Measurements from ENCODE around the gene TEX48.

The TEX48 gene

DNA sequence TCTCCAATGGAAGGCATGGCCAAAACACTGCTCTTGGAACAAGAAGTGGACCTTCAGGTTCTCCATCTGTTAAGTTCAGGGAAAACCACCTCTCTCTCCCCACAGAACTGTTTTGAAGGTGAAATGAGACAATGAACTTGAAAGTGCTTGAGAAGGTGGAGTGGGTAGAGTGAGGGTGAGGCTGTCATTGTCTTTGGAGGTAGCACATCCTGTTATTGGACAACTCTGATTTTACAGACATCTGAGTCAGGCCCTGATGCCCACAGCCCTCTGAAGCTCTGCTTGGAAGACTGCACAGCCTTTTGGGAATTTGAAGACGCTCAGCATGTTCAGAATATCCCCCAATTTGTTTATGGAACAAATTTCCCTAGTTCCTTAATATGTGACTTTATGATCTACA, 27.6 kb upstream of the TEX48 start:
- no peak for TF ChIP-seq POLR2A (IDR thresholded peaks at IDR 0.05; ENCODE audit: low read length)
- DNase-seq: no peak

DNA sequence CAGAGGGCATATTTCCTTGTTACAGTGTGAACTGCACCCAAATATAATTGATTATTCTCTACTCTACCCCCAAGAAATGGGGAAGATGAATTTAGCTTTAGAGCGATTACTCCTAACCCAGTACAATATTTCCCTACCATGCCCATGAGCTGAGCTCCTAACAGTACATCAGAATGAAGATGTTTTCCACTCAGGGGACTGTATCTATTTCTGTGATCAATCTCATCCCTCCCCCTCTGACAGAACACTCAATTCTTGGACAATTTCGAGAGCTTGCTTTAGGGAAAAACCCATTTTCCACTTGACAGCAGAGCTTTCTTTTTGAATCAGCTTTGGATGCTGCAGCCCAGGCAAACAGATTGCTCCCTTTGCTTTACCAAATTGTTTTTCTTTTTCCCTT, 24.7 kb upstream of the TEX48 start:
- no peak for TF ChIP-seq POLR2A (IDR thresholded peaks at IDR 0.05; ENCODE audit: low read length)
- TF ChIP-seq GATA1 (IDR thresholded peaks at IDR 0.05; ENCODE audit: low read depth, low read length): no peak
- no peak for DNase-seq

DNA sequence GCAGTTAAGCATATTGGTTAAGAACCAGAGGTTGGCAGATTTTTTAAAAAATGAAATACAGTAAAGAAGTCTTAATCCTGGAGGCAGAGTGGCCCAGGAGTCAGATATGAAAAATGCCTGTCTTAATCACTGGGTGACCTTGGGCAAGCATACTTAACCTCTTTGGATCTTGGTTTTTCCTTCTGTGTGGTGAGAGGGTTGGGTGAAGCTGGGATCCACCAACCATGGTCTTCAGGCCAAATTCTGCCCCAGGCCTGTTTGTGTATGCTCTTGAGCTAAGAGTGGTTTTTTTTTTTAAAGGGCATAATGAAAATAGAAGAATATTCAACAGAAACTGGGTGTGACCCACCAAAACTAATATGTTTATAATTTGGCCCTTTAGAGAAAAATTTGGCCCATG, 20.0 kb upstream of the TEX48 start:
- no peak for DNase-seq
- TF ChIP-seq GATA1 (IDR thresholded peaks at IDR 0.05; ENCODE audit: low read depth, low read length): no peak
- TF ChIP-seq POLR2A (IDR thresholded peaks at IDR 0.05; ENCODE audit: low read length): no peak

DNA sequence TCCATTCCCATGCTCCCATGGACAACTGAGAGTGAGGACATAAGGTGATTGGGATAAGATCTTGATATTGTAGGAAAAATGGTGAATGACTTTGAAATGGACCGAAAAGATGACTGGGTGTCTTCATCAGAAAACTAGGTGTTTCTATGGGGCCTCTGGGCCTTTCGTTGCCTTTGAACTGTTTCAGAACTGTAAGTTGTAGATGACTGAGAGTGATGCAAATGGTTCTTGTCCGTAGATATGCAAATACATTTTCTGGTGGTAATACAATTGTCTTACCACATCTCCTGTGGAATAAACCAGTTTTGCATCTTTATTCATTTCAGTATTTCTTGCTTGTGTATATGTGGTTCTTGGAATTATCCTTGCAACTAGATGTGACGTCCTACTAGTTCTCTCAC, 16.0 kb upstream of the TEX48 start:
- no peak for TF ChIP-seq POLR2A (IDR thresholded peaks at IDR 0.05; ENCODE audit: low read length)
- no peak for TF ChIP-seq GATA1 (IDR thresholded peaks at IDR 0.05; ENCODE audit: low read depth, low read length)
- DNase-seq: no peak

DNA sequence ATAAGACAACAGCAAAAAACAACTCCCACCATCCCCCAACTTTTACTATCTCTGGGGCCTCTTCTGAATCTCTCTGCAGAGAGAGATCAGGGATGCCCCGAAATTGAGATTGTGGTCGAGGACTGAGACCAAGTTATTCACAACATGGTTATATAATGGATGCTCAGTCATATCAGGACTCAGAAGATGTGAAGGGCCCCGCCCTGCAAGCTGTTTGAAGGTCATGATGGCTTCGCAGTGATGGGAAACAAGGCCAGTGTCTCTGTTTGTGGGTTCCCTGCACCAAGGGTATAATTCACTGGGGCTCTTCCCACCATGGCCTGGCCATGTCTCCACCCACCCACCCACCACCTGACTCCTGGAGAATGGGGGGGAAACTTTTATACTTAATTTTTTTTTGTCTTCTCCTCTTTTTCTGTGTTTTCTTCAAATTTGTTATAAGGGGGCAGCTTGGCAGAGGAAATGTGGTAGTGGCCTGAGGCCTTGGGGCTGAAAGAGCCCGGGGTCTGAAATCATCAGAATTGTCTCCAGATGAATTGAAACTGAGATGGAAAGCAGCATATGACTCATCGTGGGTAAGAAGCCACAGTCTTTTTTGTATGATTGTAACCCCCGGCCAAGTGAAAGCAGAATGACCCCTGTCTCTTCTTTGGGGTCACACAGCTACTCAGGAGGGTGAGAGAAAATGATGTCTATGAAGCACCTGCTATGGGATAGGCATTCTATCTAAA, 15.0 kb upstream of the TEX48 start:
- TF ChIP-seq GATA1 (IDR thresholded peaks at IDR 0.05; ENCODE audit: low read depth, low read length) (no peak), POLR2A (IDR thresholded peaks at IDR 0.05; ENCODE audit: low read length) (no peak)
- DNase-seq: no peak

DNA sequence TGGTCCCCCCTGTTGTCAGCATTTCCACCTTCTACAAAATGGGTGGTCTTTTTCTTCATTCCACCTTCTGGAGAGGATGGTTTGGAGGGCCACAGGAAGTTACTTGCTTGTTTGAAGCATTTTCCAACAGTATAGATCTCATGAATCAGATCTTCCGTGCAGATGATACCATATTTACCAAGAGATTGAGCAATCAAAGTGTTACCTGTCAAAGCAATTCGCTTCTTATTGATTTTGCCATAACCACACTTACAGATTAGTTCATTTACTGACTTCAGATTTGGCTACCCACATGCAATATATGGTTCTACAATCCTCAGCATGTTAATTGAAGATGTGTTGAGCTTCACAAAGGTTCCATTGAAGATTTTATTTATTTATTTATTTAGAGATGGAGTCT, 14.0 kb upstream of the TEX48 start:
- DNase-seq: no peak

DNA sequence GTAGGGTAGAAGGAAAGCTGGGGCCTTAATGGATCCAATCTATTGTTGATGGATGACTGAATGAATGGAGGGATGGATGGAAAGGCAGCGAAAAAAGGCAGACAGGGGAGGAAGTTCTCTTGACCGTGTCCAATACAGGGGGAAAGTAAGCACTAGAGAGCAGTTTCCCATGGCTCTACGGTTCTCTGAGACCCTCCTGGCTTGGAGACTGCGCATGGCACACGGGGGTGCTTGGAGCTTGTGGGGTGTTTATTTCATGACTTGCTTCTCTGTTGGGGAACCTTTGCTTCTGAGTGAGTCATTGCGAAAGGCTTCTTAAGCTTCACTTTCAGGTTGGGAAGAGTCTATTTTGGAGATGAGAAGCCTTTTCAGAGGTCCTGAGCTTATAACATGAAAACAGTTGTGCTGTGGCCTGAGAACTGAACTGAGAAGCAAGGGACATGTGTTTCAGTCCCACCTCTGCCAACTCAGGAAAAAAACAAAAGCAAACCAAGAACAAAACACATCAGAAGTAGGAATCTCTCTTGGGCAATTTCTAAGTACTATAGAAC, 12.8 kb upstream of the TEX48 start:
- no peak for TF ChIP-seq POLR2A (IDR thresholded peaks at IDR 0.05; ENCODE audit: low read length)
- no peak for TF ChIP-seq GATA1 (IDR thresholded peaks at IDR 0.05; ENCODE audit: low read depth, low read length)
- no peak for DNase-seq

More for the DNA sequence above, 14.0 kb upstream of the TEX48 start:
- TF ChIP-seq POLR2A (IDR thresholded peaks at IDR 0.05; ENCODE audit: low read length): no peak
- TF ChIP-seq GATA1 (IDR thresholded peaks at IDR 0.05; ENCODE audit: low read depth, low read length): no peak

DNA sequence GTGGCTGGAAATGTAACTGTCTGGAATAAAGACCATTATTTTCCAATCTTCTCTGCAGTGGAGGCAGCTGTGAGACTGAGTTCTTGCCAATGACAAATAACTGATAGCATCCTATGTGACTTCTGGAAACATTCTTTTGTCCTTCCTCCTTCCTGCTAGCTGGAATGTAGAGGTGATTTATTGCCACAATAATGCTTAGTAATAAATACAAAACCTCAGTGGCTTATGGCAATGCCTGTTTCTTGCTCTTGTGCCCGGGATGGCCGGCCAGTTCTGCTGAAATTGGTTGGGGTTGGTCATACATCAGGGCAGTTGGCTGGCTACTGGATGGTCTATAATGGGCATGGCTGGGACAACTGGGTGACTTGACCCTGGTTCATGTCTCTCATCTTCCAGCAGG, 12.2 kb upstream of the TEX48 start:
- TF ChIP-seq POLR2A (IDR thresholded peaks at IDR 0.05; ENCODE audit: low read length): no peak
- no peak for TF ChIP-seq GATA1 (IDR thresholded peaks at IDR 0.05; ENCODE audit: low read depth, low read length)
- DNase-seq: no peak

DNA sequence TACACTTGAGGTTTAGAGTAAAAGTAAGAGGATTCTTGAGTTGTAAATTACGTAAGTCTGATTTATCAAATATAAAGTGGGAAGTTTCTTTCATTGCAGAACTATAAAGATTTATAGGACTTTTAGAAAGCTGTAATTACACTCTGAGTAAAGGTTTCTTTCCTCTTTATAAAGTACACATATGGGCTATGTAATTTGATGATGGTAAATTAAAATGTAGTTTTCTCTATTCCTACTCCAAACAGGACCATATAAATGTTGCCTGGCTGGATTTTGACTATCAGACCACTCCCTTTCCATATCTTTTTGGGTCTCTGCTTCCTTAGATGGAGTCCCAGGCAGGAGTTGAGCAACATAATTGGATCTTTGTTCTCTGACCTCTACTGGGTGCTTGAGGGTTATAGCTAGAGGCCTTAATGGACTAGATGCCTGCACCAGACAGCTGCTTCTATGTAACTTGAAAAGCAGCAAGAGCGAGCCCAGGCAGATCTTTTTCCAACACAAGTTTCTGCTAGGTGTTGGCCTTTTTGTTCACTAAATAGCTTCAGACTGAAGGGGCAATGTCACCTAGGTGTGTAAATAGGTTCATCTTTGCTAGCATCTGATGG, 11.4 kb upstream of the TEX48 start:
- DNase-seq: no peak
- TF ChIP-seq POLR2A (IDR thresholded peaks at IDR 0.05; ENCODE audit: low read length): no peak
- no peak for TF ChIP-seq GATA1 (IDR thresholded peaks at IDR 0.05; ENCODE audit: low read depth, low read length)

DNA sequence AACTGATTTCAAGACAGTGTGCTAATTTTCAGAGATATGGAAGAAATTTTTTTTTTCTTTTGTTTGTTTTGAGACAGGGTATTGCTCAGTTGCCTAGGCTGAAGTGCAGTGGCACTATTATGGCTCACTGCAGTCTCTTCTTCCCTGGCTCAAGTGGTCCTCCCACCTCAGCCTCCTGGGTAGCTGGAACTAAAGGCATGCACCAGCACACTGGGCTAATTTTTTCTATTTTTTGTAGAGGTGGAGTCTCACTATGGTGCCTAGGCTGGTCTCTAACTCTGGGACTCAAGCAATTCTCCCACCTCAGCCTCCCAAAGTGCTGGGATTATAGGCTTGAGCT, 9.9 kb upstream of the TEX48 start:
- TF ChIP-seq POLR2A (IDR thresholded peaks at IDR 0.05; ENCODE audit: low read length) (no peak), GATA1 (IDR thresholded peaks at IDR 0.05; ENCODE audit: low read depth, low read length) (no peak)

DNA sequence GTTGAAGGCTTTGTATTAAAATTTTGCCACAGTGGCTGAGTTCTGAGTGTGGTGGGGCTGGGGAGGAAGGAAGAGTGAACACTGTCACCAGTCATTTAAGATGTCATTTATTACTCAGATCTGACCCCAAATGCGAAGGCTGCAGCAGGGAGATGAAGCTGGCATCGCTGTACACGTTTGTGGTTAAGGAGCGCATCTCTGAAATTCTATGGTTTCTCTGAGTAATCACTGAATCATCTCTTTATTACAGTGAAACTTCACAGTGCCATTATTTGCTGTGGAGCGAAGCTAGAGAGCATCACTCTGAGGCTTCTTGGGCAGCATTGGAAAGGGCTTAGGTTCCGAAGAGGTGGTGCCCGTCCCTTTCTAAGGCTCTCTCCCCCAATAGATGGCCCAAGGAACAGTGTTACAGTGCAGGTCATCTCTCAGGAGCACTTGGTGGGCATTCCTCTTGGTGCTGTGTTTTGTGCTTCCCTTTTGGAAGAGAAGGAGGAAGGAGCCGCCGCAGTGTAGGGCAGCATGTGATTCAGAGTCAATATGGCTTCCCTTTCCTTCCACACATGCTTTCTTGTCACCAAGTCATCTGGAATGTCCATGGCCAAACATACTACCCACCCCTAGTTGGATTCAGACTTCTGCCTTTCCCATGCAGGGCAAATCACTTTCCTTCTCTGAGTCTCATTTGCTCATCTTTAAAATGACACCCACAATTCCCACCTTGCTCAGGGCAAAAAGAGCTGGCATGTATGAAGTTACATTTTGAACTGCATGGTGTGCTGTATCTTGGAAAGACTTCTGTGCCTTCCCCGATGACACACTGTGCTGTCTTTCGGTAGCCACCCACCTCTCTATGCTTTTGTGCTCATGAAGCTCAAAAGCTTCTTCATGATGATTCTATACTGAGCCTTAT, 9.3 kb upstream of the TEX48 start:
- TF ChIP-seq GATA1 (IDR thresholded peaks at IDR 0.05; ENCODE audit: low read depth, low read length) (no peak), POLR2A (IDR thresholded peaks at IDR 0.05; ENCODE audit: low read length) (no peak)
- no peak for DNase-seq

More for the DNA sequence above, 9.9 kb upstream of the TEX48 start:
- no peak for DNase-seq

DNA sequence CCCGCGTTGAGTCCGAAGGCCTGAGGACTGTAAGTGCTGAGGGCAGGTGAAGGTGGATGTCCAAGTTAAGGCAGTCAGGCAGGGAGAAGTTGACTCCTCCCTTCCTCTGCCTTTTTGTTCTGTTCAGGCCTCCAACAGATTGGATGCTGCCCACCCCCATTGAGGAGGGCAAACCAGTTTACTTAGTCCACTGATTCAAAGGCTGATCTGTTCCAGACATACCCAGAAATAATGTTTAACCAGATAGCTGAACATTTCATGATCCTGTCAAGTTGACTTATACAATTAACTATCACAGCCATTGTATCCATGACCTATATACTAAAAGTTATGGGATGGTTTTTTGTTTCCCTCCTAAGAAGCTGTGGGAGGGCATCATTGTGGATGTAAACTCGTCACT, 8.3 kb upstream of the TEX48 start:
- TF ChIP-seq POLR2A (IDR thresholded peaks at IDR 0.05; ENCODE audit: low read length) (no peak), GATA1 (IDR thresholded peaks at IDR 0.05; ENCODE audit: low read depth, low read length) (no peak)
- DNase-seq: no peak

DNA sequence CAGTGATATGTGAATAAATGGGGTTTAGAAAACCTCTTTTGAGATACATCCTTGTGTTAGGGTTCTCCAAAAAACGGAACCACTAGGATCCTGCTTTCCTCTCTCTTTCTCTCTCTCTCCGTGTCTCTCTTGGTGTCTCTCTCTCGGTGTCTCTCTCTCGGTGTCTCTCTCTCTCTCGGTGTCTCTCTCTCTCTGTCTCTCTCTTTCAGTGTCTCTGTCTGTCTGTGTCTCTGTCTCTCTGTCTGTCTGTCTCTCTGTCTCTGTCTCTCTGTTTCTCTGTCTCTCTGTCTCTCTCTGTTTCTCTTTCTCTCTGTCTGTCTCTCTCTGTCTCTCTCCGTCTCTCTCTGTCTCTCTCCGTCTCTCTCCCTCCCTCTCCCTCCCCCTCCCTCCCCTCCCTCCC, 7.8 kb upstream of the TEX48 start:
- no peak for DNase-seq
- TF ChIP-seq POLR2A (IDR thresholded peaks at IDR 0.05; ENCODE audit: low read length) (no peak), GATA1 (IDR thresholded peaks at IDR 0.05; ENCODE audit: low read depth, low read length) (no peak)

DNA sequence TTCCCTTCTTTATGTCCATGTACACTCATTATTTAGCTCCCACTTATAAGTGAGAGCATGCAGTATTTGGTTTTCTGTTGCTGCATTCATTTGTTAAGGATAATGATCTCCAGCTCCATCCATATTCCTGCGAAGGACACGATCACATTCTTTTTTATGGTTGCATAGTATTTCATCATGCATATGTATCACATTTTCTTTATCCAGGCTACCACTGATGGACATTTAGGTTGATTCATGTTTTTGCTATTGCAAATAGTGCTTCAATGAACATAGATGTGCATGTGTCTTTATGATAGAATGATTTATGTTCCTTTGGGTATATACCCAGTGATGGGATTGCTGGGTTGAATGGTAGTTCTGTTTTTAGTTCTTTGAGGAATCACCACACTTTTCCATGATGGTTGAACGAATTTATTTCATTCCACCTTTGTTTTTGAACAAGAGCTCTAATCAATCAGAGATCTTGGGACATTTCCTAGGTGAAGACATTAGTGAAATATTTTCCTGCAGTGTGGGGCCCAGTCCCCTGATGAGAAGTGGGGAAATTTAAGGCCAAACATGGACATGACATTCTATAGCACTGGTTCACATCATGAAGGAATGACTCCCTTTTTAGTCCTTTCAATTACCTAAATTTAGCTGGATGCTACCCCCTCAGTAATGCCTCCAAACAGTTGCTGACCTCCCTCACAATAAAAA, 7.1 kb upstream of the TEX48 start:
- TF ChIP-seq GATA1 (IDR thresholded peaks at IDR 0.05; ENCODE audit: low read depth, low read length) (no peak), POLR2A (IDR thresholded peaks at IDR 0.05; ENCODE audit: low read length) (no peak)
- peak; percentile 14 to 38 for DNase-seq

All from erythroblast (primary cell).